Kidney (tissue), 14 donors: Measurements from ENCODE around the gene TOP2A. TPM values are rescaled to one million over a fixed set of nuclear protein-coding genes. Genes with fewer than 3 reads are reported as not detected.
"Not testable (repeated sequence)": the region's sequence is repeated elsewhere in the genome, so short reads cannot be mapped to it uniquely, and the experiment has no call there.

ENCODE experiments used
- DNase-seq, 5 donors: peaks; one replicate each; pipeline ENCODE4 v3.0.0-alpha.2; 2013 to 2020
- FAIRE-seq: peaks from 2 replicates; lab custom pipeline; 2012; peaks lifted over from hg19 to GRCh38; lab: Jason Lieb, UNC
- H3K27ac ChIP-seq, 2 donors: one replicate each; pipeline ENCODE4 v1.7.0; 2013; ENCODE audit warnings: low read depth in 2 of 2, low read length in 2 of 2, inconsistent platforms in 1 of 2
- H3K27me3 ChIP-seq: one replicate; pipeline ENCODE4 v1.7.1; 2013; ENCODE audit warnings: low read length, inconsistent platforms; ENCODE audit not compliant: control insufficient read depth, insufficient read depth
- H3K36me3 ChIP-seq, 3 donors: one replicate each; pipeline versions ENCODE4 v1.7.0 to v1.7.1; 2013; ENCODE audit warnings: low read length in 3 of 3, control low read depth in 1 of 3, inconsistent platforms in 1 of 3; ENCODE audit not compliant: insufficient read depth in 3 of 3, control insufficient read depth in 2 of 3
- H3K4me1 ChIP-seq, 3 donors: one replicate each; pipeline versions ENCODE4 v1.7.0 to v1.7.1; 2013; ENCODE audit warnings: low read length in 3 of 3, inconsistent platforms in 1 of 3, low read depth in 1 of 3; ENCODE audit not compliant: control insufficient read depth in 2 of 3, insufficient read depth in 2 of 3
- H3K4me3 ChIP-seq, 3 donors: one replicate each; pipeline versions ENCODE4 v1.7.0 to v1.8.1; 2013; ENCODE audit warnings: low read length in 3 of 3, control low read depth in 1 of 3, inconsistent platforms in 1 of 3
- H3K9ac ChIP-seq, 3 donors: one replicate each; pipeline versions ENCODE4 v1.7.0 to v1.7.1; 2013; ENCODE audit warnings: low read length in 3 of 3, control low read depth in 1 of 3, inconsistent platforms in 1 of 3
- H3K9me3 ChIP-seq, 3 donors: one replicate each; pipeline versions ENCODE4 v1.7.0 to v1.7.1; 2013; ENCODE audit warnings: low read length in 3 of 3, control low read depth in 1 of 3, inconsistent platforms in 1 of 3; ENCODE audit not compliant: control insufficient read depth in 2 of 3, insufficient read depth in 1 of 3
- CTCF ChIP-seq: IDR thresholded peaks from 3 replicates; pipeline ENCODE4 v1.5.1; 2012; ENCODE audit warnings: mild to moderate bottlenecking, moderate library complexity, borderline replicate concordance; ENCODE audit not compliant: insufficient read depth; ENCODE audit errors: extremely low read depth
- intact Hi-C: fragments of 100-400 bp; cut with DNase I; formaldehyde crosslinking; loops from one replicate; pipeline ENCODE4 v1.11.1; 2022
- polyA plus RNA-seq: library from polyadenylated mRNA; stranded (reverse); fragments of 350-450 nt; fragmentation: Illumina TruSeq; extraction: RNeasy Lipid Tissue Mini Kit (QIAGEN cat#74804); gene quantifications from one replicate; pipeline ENCODE4 v1.2.3, GENCODE V29; 2014; ENCODE audit warnings: low read depth, low replicate concordance; ENCODE audit not compliant: insufficient read depth
- total RNA-seq: library from RNA; stranded (reverse); fragmentation: NEBNext Ultra II Directional; extraction: Animal tissue kit (Norgen Biotek cat#: 25700); gene quantifications from one replicate; pipeline ENCODE4 v1.2.1, GENCODE V29; 2021
- donor health status: control.
- donor health status: control.
- donor health status: control.
- donor health status: control.
- donor health status: control.
- donor health status: DM: yes; HTN: yes; CAD: no.
- donor health status: Normal renal cell carcinoma (clear cell type).

Gene TOP2A
- total and polyA plus RNA-seq, 2 donors from 2014 or later = 0.82 to 2.7 TPM

GRCh38 chr17:40372031-40372430 is 45.7 kb downstream of the TOP2A start:
- DNase-seq = no peak
- Histone ChIP-seq H3K36me3 (no peaks in the 10 kb centered on the region), H3K4me1 (no peaks in the 10 kb centered on the region), H3K9me3 (no peaks in the 10 kb centered on the region), H3K9ac (no peak overlapping the region), H3K27ac (no peak overlapping the region), H3K27me3 (no peaks in the 10 kb centered on the region), H3K4me3 (no peak overlapping the region)
- TF ChIP-seq CTCF = no peak
- FAIRE-seq = no peak
- intact Hi-C loops = no loop called here

- intact Hi-C loops = no loop called here
Measured at GRCh38 chr17:40371261-40371929, 46.3 kb downstream of the TOP2A start.

GRCh38 chr17:40369923-40370322 is 47.8 kb downstream of the TOP2A start:
- Histone ChIP-seq H3K9ac (no peak overlapping the region), H3K27ac (no peak overlapping the region), H3K27me3 (no peaks in the 10 kb centered on the region), H3K9me3 (no peaks in the 10 kb centered on the region), H3K4me1 (no peaks in the 10 kb centered on the region), H3K36me3 (no peaks in the 10 kb centered on the region), H3K4me3 (no peak overlapping the region)
- TF ChIP-seq CTCF = no peak
- intact Hi-C loops = loop anchor here (10.0 kb wide), 1 partner anchor 45 kb away; the partner anchor contains the start of gene TOP2A
- FAIRE-seq = no peak
- DNase-seq = no peak

More at GRCh38 chr17:40371261-40371929, 46.3 kb downstream of the TOP2A start:
- Histone ChIP-seq H3K27ac (no peak overlapping the region), H3K4me3 (no peak overlapping the region), H3K4me1 (no peaks in the 10 kb centered on the region), H3K9ac (no peak overlapping the region), H3K9me3 (no peaks in the 10 kb centered on the region), H3K36me3 (no peaks in the 10 kb centered on the region), H3K27me3 (no peaks in the 10 kb centered on the region)
- DNase-seq = no peak
- TF ChIP-seq CTCF = no peak
- FAIRE-seq = no peak

GRCh38 chr17:40367728-40368127 is 50.0 kb downstream of the TOP2A start:
- H3K4me1 ChIP-seq, H3K9ac ChIP-seq, H3K9me3 ChIP-seq, FAIRE-seq, H3K36me3 ChIP-seq, H3K27me3 ChIP-seq, H3K27ac ChIP-seq, H3K4me3 ChIP-seq, DNase-seq: not testable (repeated sequence)
- intact Hi-C loops = loop anchor here (10.0 kb wide), 1 partner anchor 47 kb away; the partner anchor contains the start of gene TOP2A
